Osteocyte (in vitro differentiated cells): Measurements from ENCODE around the gene PDZD2. TPM values are rescaled to one million over a fixed set of nuclear protein-coding genes. Genes with fewer than 3 reads are reported as not detected.

Experiments used
- DNase-seq: peaks from one replicate; pipeline ENCODE4 v3.0.0; 2021; ENCODE audit warnings: mixed read lengths; ENCODE audit not compliant: unreplicated experiment; ENCODE audit errors: extremely low spot score
- H3K27ac Mint-ChIP-seq: one replicate; pipeline ENCODE4 v1.8.0; 2021; ENCODE audit warnings: mild to moderate bottlenecking, mixed read lengths; ENCODE audit not compliant: unreplicated experiment
- H3K27me3 Mint-ChIP-seq: one replicate; pipeline ENCODE4 v1.8.0; 2021; ENCODE audit warnings: mixed read lengths; ENCODE audit not compliant: unreplicated experiment
- H3K36me3 Mint-ChIP-seq: one replicate; pipeline ENCODE4 v1.8.0; 2021; ENCODE audit warnings: mixed read lengths; ENCODE audit not compliant: unreplicated experiment
- H3K4me1 Mint-ChIP-seq: one replicate; pipeline ENCODE4 v1.8.0; 2021; ENCODE audit warnings: mixed read lengths; ENCODE audit not compliant: unreplicated experiment
- H3K4me3 Mint-ChIP-seq: one replicate; pipeline ENCODE4 v1.8.0; 2021; ENCODE audit warnings: mild to moderate bottlenecking, moderate library complexity, mixed read lengths; ENCODE audit not compliant: unreplicated experiment
- H3K9me3 Mint-ChIP-seq: one replicate; pipeline ENCODE4 v1.8.0; 2021; ENCODE audit warnings: mixed read lengths; ENCODE audit not compliant: unreplicated experiment
- total RNA-seq: library from RNA; stranded (reverse); gene quantifications from 2 replicates; pipeline ENCODE4 v1.2.1, GENCODE V29; 2021
- TF ChIP-seq, protein P1 (sequence below): fragments of 200-600 bp; sonication (generic); IDR thresholded peaks from 2 replicates; pipeline ENCODE4 v1.5.0; 2021; ENCODE audit warnings: antibody characterized with exemption, mild to moderate bottlenecking, moderate library complexity

PDZD2 gene
- total RNA-seq, 1 donor from 2014 or later = 2.3 TPM

DNA sequence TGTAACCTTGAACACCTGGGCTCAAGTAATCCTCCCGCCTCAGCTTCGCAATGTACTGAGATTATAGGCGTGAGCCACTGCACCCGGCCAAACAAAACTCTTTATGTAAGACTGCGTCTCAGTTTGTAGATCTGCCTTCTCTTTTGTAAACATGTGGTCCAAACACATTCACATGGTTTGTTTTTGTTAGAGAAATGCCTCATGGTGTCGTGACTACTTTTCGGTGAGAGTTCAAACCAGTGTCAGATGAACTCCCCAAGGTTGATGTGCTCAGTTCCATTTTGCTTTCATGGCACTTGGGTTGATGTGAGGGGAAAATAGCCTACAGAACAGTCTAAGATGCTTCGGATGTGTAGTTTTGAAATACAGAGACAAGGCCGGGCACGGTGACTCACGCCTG, 303.6 kb downstream of the PDZD2 start:
- Mint-ChIP-seq H3K9me3 (no peaks in the 10 kb centered on the region), H3K27me3 (peaks cover 3% of the 10 kb centered on the region), H3K4me3 (no peak overlapping the region), H3K4me1 (no peaks in the 10 kb centered on the region), H3K36me3 (no peaks in the 10 kb centered on the region), H3K27ac (no peak overlapping the region)
- TF ChIP-seq, protein P1, sequence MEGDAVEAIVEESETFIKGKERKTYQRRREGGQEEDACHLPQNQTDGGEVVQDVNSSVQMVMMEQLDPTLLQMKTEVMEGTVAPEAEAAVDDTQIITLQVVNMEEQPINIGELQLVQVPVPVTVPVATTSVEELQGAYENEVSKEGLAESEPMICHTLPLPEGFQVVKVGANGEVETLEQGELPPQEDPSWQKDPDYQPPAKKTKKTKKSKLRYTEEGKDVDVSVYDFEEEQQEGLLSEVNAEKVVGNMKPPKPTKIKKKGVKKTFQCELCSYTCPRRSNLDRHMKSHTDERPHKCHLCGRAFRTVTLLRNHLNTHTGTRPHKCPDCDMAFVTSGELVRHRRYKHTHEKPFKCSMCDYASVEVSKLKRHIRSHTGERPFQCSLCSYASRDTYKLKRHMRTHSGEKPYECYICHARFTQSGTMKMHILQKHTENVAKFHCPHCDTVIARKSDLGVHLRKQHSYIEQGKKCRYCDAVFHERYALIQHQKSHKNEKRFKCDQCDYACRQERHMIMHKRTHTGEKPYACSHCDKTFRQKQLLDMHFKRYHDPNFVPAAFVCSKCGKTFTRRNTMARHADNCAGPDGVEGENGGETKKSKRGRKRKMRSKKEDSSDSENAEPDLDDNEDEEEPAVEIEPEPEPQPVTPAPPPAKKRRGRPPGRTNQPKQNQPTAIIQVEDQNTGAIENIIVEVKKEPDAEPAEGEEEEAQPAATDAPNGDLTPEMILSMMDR = no peak
- DNase-seq = no peak

DNA sequence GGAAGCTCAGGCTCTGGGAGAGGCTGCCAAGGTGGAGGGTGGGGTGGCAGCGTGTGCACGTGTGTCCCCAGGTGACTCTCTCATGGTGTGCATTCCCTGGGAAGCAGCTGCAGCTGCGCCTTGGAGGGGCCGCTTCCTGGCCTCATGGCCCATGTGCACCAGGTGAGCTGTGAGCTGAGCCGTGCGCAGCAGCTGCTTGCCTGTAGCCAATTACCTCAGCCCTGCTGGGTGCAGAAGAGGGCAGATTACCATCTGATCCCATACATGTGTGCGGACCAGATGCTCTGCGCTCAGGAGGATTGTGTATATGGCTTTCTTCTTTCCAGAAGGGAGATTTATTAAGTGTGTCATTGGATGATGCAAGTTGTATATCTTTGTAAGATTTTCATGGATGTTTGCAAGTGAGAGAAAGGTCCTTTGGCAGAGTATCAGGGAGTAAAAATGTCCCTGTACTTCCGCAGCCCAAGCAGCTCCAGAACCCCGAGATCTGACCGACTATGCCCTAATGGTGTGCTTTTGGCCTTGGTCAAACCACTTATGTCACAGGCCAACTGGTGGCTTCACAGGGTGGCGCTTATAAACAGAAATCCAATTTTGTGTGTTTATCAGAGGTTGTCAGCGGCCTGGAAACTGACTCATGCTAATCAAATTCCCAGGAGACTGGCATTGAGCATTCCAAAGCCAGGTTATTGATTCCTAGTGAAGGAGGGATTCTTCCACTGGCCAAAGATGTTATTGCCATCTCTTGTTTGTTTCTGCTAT, 305.9 kb downstream of the PDZD2 start:
- Mint-ChIP-seq H3K4me3 (no peak overlapping the region), H3K27ac (no peak overlapping the region), H3K36me3 (no peaks in the 10 kb centered on the region), H3K9me3 (no peaks in the 10 kb centered on the region), H3K4me1 (peaks cover 2% of the 10 kb centered on the region), H3K27me3 (peaks cover 3% of the 10 kb centered on the region)
- TF ChIP-seq, protein P1 = no peak
- no peak for DNase-seq

DNA sequence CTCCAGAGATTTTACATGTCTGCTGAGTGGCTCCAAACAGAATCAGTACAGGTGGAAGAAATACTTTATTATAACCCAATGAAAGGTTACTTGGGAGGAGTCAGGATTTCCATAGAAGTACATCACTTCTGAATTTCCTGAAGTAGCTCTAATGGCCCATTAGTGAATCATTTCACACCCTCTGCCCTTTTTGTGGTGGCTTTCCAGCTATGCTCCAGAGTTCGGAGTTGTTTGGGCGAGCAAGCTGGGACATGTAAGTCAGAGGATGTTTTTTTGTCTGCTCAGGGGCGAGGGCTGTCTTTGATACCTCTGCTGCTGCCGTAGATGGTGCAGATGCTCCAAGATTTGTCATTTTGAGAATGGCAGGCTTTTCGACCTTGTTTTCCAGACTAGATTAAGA, 309.1 kb downstream of the PDZD2 start:
- H3K27ac Mint-ChIP-seq = no peak overlapping the region
- peaks cover 2% of the 10 kb centered on the region for H3K36me3 Mint-ChIP-seq
- DNase-seq = no peak
- H3K9me3 Mint-ChIP-seq = no peaks in the 10 kb centered on the region
- TF ChIP-seq, protein P1 = no peak
- H3K4me1 Mint-ChIP-seq = peaks cover 17% of the 10 kb centered on the region
- H3K27me3 Mint-ChIP-seq = no peaks in the 10 kb centered on the region
- H3K4me3 Mint-ChIP-seq = no peak overlapping the region

DNA sequence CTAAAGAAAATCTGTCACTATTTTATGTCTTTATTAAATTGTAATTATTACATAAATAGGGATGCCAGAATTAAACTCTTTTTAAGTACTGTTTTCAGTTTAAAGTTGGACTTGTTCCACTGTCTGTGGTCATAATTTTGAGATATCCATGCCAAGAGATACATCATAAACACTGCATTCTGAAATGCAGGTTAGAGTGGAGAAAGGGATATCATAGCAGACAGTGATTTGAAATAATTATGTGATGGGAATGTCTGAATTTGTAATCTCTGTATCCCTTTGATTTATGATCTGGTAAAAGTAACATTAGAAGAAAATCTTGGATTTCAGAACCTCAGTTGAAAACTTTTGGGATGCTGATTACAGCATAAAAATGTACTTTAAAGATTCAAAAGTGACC, 313.1 kb downstream of the PDZD2 start:
- H3K4me1 Mint-ChIP-seq = peaks cover 33% of the 10 kb centered on the region
- no peak for DNase-seq

DNA sequence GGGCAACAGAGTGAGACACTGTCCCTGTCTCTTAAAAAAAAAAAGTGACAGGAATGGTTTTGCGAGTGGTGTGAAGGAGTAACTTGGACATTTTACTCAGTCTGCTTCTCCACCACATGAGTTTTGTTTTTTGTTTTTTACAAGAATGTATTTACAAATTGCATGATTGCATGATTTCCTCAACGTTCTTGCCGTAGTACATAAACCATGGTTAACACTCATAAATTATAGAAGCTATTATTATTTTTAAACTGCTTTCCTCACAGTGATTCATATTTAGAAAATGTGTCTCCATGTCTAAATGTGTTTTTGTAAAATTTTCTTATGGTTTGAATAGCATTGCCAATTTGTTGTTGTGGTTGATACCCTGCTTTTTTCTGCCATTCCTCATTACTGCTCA, 315.2 kb downstream of the PDZD2 start:
- Mint-ChIP-seq H3K27ac (no peak overlapping the region), H3K4me1 (peaks cover 31% of the 10 kb centered on the region), H3K27me3 (peaks cover 3% of the 10 kb centered on the region), H3K9me3 (no peaks in the 10 kb centered on the region), H3K4me3 (no peak overlapping the region), H3K36me3 (peaks cover 2% of the 10 kb centered on the region)
- no peak for DNase-seq
- TF ChIP-seq, protein P1 = no peak

More for the DNA sequence above, 313.1 kb downstream of the PDZD2 start:
- TF ChIP-seq, protein P1 = no peak
- Mint-ChIP-seq H3K4me3 (no peak overlapping the region), H3K36me3 (peaks cover 2% of the 10 kb centered on the region), H3K9me3 (no peaks in the 10 kb centered on the region), H3K27ac (peak overlapping the region; percentile 74), H3K27me3 (peaks cover 2% of the 10 kb centered on the region)
